GM03348 (cell line): ENCODE data around the gene OTX1.
A peak's percentile ranks its signal among the peaks of the same experiment; 100 is the strongest.

Experiments used
- DNase-seq: peaks from one replicate; pipeline ENCODE4 v3.0.0; 2012; ENCODE audit warnings: low spot score

OTX1 gene

GRCh38 chr2:63047321-63048279 lies 3.0 kb upstream of the OTX1 start:
- DNase-seq = no peak

- no peak for DNase-seq
Observed at GRCh38 chr2:63048367-63049171, 2.1 kb upstream of the OTX1 start.

GRCh38 chr2:63049211-63049969 lies 1.2 kb upstream of the OTX1 start:
- DNase-seq = no peak

GRCh38 chr2:63049970-63050333 lies 678 bp upstream of the OTX1 start:
- peak; percentile 62 for DNase-seq

GRCh38 chr2:63051042-63051794 lies 588 bp downstream of the OTX1 start:
- no peak for DNase-seq

- DNase-seq = no peak
Observed at GRCh38 chr2:63051795-63052333, 1.2 kb downstream of the OTX1 start.

GRCh38 chr2:63052411-63053080 lies 1.9 kb downstream of the OTX1 start:
- peak; percentile 7 for DNase-seq

GRCh38 chr2:63053081-63053888 lies 2.7 kb downstream of the OTX1 start:
- DNase-seq = no peak

- no peak for DNase-seq
Observed at GRCh38 chr2:63053889-63054602, 3.4 kb downstream of the OTX1 start.

- no peak for DNase-seq
Observed at GRCh38 chr2:63054841-63055225, 4.2 kb downstream of the OTX1 start.

GRCh38 chr2:63055226-63056106 lies 4.8 kb downstream of the OTX1 start:
- peak; percentile 36 for DNase-seq

GRCh38 chr2:63056107-63057050 lies 5.7 kb downstream of the OTX1 start:
- peak; percentile 50 for DNase-seq

- peak; percentile 6 for DNase-seq
Observed at GRCh38 chr2:63057249-63058143, 6.9 kb downstream of the OTX1 start.

GRCh38 chr2:63058144-63058920 lies 7.7 kb downstream of the OTX1 start:
- peak; percentile 35 for DNase-seq
